Mononuclear cell (primary cell): Measurements from ENCODE around the gene KIF12. TPM values are rescaled to one million over a fixed set of nuclear protein-coding genes. Genes with fewer than 3 reads are reported as not detected.

Experiments
- H3K27me3 ChIP-seq: 2 replicates; pipeline ENCODE4 v1.6.0; 2011; ENCODE audit warnings: low read length, control low read depth; ENCODE audit not compliant: insufficient read depth
- H3K4me1 ChIP-seq: 2 replicates; pipeline ENCODE4 v1.5.1; 2011; ENCODE audit warnings: mild to moderate bottlenecking, low read length, control low read depth; ENCODE audit not compliant: insufficient read depth
- H3K4me3 ChIP-seq: 2 replicates; pipeline ENCODE4 v1.5.1; 2011; ENCODE audit warnings: mild to moderate bottlenecking, low read length, moderate library complexity
- H3K9me3 ChIP-seq: 2 replicates; pipeline ENCODE4 v1.5.1; 2011; ENCODE audit warnings: low read depth, mild to moderate bottlenecking, control low read depth, low read length
- total RNA-seq: library from RNA; depleted of rRNA; stranded (reverse); fragments of >200 nt; gene quantifications from one replicate; pipeline ENCODE4 v1.2.3, GENCODE V29; 2012

KIF12 gene
- not detected for total RNA-seq

DNA sequence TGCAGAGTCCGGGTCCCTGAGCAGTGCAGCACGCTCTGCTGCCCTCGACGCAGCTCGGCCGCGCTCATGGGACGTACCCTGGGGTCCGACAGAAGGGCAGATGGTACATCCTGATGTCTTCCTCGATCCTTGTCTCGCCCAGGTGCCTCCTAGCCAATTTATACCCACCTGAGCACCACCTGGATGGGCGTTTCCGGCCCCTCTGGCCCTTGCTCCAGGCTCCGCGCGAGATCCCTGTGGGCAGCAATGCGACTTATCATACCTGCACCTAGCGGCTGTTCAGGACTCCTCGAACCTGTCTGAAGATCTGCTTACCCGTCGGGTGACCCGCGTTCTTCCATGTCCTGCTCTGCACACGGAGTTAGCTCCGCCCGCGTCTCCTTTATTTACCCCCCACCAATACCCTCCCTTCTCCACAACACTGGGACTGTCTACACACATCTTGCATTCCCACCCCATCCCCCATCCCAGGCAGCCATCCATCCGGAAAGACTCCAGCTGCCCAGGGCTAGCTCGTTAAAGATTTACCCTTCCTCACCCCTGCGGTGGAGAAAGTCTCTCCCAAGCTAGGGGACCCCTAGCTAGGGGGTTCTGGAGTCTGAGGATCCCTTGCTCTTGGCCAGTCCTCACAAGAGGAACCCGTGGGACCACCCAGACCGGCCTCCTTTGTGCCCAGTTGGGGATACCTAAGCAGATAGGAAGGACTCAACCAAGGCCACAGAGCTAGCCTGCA lies at the start of gene KIF12:
Gene KIF12, minus strand, starts transcription at position 357 of the 733 bp plus-strand sequence. Its CDS starts 16 bp downstream, at position 341.
- peaks cover 8% of the 10 kb centered on the region for H3K27me3 ChIP-seq
- H3K4me1 ChIP-seq = peaks cover 6% of the 10 kb centered on the region
- H3K9me3 ChIP-seq = no peaks in the 10 kb centered on the region
- H3K4me3 ChIP-seq = no peak within 1 kb of the TSS

- H3K4me1 ChIP-seq = no peaks in the 10 kb centered on the region
- no peaks in the 10 kb centered on the region for H3K9me3 ChIP-seq
- H3K27me3 ChIP-seq = peaks cover 11% of the 10 kb centered on the region
- H3K4me3 ChIP-seq = no peak overlapping the region
Observed at GRCh38 chr9:114146735-114147134, 47.6 kb upstream of the KIF12 start.

GRCh38 chr9:114143234-114143633 lies 44.1 kb upstream of the KIF12 start:
- Histone ChIP-seq H3K4me1 (no peaks in the 10 kb centered on the region), H3K9me3 (no peaks in the 10 kb centered on the region), H3K4me3 (no peak overlapping the region), H3K27me3 (no peaks in the 10 kb centered on the region)

DNA sequence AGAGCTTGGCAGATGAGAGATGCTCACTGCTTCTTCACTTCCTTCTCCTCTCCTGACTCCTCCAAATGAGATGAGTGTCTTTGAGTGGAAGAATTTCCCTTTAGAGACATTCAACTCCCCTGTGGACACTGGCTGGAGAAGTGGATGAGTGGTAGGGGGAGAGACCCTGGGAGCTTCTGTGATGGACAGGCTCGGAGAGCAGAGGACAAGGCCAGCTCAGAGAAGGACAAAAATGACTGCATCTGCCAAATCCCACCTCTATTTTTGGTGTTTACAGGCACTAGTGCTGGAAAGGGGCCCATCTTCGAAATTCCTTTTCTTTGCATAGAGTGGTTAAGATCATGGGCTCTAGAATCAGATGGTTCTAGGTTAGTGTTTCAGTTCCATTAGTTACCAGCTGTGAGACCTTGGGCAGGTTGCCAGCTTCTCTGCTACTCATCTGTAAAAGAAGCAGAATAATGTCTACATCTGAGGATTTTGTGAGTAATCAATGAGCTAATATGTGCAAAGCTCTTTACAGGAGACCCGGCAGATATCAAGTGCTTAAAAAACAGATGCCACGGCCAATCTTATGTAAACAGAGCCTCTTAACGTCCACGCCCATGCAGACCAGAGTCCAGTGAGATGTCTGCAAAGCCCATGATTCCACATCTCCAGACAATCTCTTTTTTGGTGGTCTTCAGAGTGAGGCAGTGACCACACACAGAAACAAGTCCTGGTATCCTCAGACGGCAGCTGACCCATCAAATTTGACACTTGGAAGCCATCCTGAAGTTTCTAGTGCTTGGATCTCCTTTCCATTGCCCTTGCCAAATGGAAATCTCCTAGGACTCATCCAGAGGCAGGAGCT lies 42.7 kb upstream of the KIF12 start:
- no peaks in the 10 kb centered on the region for H3K9me3 ChIP-seq
- no peaks in the 10 kb centered on the region for H3K4me1 ChIP-seq
- H3K27me3 ChIP-seq = no peaks in the 10 kb centered on the region

DNA sequence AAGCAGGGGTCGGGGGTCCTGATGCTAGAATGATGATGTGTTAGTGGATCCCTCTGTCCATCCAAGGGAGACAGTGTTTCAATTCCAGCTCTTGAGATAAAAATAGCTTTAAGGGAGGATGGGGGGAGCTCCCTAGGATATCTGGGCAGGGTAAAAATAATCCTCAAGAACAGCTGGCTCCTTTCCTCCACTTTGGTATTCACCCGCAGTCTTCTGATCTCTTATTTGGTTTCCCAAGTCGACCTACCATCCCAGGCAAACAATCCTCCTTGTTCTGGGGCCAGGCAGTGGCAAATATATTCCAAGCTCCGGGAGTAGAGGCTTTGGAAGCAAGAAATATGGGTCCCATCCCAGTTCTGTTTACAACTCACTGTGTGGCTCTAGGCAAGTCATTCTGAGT lies 41.8 kb upstream of the KIF12 start:
- H3K9me3 ChIP-seq = no peaks in the 10 kb centered on the region
- H3K4me1 ChIP-seq = no peaks in the 10 kb centered on the region
- no peaks in the 10 kb centered on the region for H3K27me3 ChIP-seq
- H3K4me3 ChIP-seq = no peak overlapping the region

More for the DNA sequence above, 42.7 kb upstream of the KIF12 start:
- H3K4me3 ChIP-seq = no peak overlapping the region

DNA sequence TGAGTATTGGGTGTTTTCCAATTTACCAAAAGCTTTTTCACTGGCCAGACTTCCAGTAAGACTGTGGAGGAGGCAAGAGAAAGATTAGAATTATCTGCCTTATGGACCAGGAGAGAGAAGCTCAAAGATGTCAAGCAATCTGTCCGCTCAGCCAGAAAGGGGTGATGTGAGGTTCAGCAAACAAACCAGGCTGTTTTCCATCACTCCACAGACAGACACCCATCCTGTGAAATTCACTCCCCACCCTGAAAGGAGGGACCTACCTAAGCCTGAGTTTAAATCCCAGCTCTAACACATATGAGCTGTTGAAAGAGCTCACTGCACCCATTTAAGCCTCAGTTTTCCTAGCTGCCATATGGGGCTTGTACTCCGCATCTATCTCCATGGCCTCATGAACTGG lies 41.3 kb upstream of the KIF12 start:
- no peaks in the 10 kb centered on the region for H3K4me1 ChIP-seq
- no peaks in the 10 kb centered on the region for H3K9me3 ChIP-seq
- H3K4me3 ChIP-seq = no peak overlapping the region
- H3K27me3 ChIP-seq = no peaks in the 10 kb centered on the region

DNA sequence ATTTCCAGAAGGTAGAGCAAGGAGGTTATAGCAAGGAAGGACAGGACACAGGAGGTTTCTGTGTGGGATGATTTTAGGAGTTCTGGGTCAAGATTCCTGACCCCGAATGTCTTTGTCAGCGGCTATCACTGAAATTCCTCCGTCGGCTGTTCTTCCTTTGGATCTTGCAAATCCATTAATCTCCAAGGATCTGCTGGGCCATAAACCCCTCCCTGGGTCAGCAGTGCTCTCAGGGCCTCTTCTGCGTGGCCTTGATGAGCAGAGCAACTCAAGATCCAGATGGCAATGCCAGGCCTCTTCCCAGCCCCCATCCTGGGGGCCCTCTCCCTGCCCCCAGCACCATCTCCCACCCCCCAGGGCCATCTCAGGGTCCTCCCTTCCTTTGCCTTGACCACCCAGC lies 40.0 kb upstream of the KIF12 start:
- H3K4me3 ChIP-seq = no peak overlapping the region
- no peaks in the 10 kb centered on the region for H3K9me3 ChIP-seq
- no peaks in the 10 kb centered on the region for H3K4me1 ChIP-seq
- no peaks in the 10 kb centered on the region for H3K27me3 ChIP-seq

- H3K4me1 ChIP-seq = no peaks in the 10 kb centered on the region
- H3K9me3 ChIP-seq = no peaks in the 10 kb centered on the region
- no peak overlapping the region for H3K4me3 ChIP-seq
- H3K27me3 ChIP-seq = no peaks in the 10 kb centered on the region
Observed at GRCh38 chr9:114138552-114138971, 39.5 kb upstream of the KIF12 start.

- H3K9me3 ChIP-seq = no peaks in the 10 kb centered on the region
- H3K27me3 ChIP-seq = no peaks in the 10 kb centered on the region
- H3K4me1 ChIP-seq = no peaks in the 10 kb centered on the region
- no peak overlapping the region for H3K4me3 ChIP-seq
Observed at GRCh38 chr9:114137831-114138230, 38.7 kb upstream of the KIF12 start.

DNA sequence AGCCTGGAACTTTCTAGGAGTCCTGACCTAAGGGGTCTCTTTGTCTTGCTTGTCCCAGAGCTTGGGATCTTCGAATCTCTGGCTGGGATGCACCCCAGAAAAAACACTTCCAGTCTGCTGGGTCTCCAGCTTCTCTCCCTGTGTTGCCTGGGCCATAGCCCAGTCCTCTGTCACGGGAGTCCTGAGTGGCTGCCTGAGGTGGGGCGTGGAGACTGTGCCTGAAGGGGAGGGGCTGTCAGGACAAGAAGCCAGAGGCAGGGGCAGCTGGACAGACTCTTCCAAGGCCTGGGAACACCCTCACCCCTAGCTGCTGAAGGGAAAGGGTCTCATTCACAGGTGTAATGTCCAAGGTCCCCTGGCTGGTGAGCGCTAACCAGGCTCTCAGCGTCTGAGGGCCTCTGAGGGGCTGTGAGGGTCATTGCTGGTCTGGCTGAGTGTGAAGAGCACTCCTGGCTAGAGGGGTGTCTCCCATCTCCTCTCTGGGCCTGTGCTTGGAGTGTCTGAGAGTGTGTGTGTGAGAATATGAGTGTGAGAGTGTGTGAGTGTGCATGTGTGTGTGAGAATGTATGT lies 35.8 kb upstream of the KIF12 start:
- Histone ChIP-seq H3K27me3 (no peaks in the 10 kb centered on the region), H3K4me1 (no peaks in the 10 kb centered on the region), H3K4me3 (no peak overlapping the region), H3K9me3 (no peaks in the 10 kb centered on the region)

DNA sequence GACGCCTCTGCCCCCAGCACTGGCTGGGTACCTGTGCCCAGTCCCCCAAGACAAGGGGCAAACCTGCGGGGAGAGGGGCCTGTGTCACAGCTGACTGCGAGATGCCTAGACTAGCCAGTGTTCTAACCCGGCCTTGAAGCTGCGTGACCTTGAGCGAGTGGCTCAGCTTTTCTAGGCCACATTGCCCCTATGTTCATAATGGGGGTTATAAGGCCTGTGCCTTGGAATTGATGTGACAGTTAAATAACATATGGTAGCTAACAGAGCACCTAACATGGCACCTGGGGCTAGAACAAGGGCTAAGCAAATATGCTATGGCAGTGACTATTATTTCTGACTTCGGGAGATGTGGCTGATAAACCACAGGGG lies 33.4 kb upstream of the KIF12 start:
- Histone ChIP-seq H3K4me3 (no peak overlapping the region), H3K9me3 (no peaks in the 10 kb centered on the region), H3K4me1 (no peaks in the 10 kb centered on the region), H3K27me3 (no peaks in the 10 kb centered on the region)

DNA sequence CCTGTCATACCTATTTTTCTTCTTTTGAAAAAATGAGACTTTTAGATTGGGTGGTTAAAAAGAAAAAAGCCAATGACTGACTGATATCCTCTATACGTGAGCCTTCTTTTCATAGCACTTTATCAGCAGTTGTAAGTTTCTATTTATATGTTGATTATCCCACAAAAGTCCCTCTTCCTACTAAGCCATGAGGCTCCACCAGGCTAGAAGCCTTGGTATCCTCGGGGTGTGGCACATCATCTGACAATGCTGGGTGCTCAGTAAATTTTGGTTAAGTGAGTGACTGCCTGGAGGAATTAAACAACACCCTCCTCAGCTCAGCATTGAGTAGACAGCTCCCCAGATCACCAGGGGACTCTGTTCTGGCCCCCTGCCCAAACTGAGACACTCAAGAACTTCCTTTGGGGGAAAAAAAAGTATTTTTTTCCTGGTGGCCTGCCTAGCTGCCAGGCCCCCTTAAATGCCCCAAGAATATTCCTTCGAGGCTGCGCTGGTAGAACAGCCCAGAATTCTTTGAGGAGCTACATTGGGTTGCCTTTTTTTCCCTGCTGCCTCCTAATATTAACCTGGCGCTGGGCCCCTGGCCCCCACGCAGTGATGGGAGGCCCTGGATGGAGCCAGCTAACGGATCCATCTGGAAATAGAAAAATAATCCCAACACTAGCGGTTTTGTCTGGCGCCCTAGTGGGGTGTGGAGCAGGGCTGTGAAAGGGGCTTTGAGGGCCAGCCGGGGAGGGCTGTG lies 32.9 kb upstream of the KIF12 start:
- Histone ChIP-seq H3K4me3 (no peak overlapping the region), H3K27me3 (no peaks in the 10 kb centered on the region), H3K4me1 (no peaks in the 10 kb centered on the region), H3K9me3 (no peaks in the 10 kb centered on the region)

DNA sequence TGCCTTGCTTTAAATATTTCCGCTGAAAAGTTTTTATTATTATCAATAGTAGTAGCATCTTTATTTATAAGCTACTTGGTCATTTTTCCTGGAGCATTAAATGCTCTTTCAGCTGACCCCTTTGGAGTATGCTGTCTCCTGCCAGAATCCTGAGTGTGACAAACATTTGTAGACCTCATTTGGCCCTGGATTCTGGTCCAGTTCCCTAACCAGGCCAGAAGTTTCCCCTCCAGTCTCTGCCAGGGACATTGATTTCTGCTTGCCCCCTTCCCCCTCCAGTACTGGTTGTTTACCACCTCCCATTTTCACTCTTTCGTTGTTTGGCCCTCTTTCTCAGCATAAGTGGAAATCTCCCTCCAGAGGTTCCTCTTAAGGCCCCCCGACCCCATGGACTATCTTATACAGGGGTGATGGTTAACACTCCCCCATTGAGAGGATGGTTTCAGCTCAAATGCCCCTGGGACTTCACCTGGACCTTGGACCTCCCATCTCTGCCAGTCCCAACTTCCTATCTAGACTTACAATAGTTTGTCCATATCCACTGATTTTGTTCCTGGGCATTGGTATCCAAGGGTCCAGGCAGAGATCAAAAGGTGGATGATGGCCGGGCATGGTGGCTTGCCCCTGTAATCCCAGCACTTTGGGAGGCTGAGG lies 31.7 kb upstream of the KIF12 start:
- Histone ChIP-seq H3K4me1 (no peaks in the 10 kb centered on the region), H3K4me3 (no peak overlapping the region), H3K27me3 (no peaks in the 10 kb centered on the region), H3K9me3 (no peaks in the 10 kb centered on the region)

DNA sequence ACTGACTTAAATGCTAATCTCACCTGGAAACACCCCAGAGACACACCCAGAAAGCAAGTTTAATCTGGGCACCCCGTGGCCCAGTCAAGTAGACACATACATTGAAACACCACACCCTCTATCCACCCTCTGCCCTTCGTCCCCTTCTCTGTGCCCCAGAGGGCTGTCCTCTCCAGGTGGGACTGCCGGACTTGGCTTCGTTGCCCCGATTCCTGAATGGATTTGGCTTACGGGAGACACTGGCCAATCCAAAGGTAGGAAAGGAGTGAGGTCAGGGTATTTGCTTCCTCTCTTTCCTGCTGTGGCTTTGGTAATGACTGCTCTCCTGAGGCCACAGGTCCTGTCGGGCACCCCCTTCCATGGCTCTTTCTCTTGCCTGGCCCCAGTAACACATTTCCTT lies 31.0 kb upstream of the KIF12 start:
- Histone ChIP-seq H3K9me3 (no peaks in the 10 kb centered on the region), H3K4me1 (no peaks in the 10 kb centered on the region), H3K4me3 (no peak overlapping the region), H3K27me3 (no peaks in the 10 kb centered on the region)
